ENCODE results near the gene R3HDM4. TPM values are rescaled to one million over a fixed set of nuclear protein-coding genes. Genes with fewer than 3 reads are reported as not detected.

R3HDM4 gene
- total RNA-seq, 1 donor from 2014 or later = 48.8 TPM

DNA sequence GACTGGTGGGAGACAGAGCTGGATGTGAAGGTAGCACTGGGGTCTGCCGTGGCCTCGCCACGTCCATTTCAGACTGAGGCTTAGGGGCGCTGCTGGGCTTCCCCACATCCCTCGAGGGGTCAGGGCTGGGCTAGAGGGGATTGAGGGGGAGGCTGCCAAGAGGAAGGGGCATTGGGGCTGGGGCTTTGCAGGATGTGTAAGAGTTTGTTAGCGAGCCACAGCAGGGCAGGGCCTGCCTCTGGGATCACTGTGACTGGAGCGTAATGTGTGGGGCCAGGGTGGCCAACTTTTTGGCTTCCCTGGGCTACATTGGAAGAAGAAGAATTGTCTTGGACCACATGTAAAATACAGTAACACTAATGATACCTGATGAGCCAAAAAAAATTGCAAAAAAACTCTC, 26.9 kb upstream of the R3HDM4 start:
- no peaks in the 10 kb centered on the region for H3K27me3 Mint-ChIP-seq
- no peaks in the 10 kb centered on the region for H3K9me3 Mint-ChIP-seq
- H3K4me1 Mint-ChIP-seq (ENCODE audit: unreplicated experiment) = peaks cover 22% of the 10 kb centered on the region
- H3K27ac Mint-ChIP-seq = peak overlapping the region; percentile 67
- no peak for DNase-seq (ENCODE audit: extremely low spot score, unreplicated experiment)
- H3K36me3 Mint-ChIP-seq = peaks cover 24% of the 10 kb centered on the region
- H3K4me3 Mint-ChIP-seq = peak overlapping the region; percentile 26
- TF ChIP-seq, protein P1, sequence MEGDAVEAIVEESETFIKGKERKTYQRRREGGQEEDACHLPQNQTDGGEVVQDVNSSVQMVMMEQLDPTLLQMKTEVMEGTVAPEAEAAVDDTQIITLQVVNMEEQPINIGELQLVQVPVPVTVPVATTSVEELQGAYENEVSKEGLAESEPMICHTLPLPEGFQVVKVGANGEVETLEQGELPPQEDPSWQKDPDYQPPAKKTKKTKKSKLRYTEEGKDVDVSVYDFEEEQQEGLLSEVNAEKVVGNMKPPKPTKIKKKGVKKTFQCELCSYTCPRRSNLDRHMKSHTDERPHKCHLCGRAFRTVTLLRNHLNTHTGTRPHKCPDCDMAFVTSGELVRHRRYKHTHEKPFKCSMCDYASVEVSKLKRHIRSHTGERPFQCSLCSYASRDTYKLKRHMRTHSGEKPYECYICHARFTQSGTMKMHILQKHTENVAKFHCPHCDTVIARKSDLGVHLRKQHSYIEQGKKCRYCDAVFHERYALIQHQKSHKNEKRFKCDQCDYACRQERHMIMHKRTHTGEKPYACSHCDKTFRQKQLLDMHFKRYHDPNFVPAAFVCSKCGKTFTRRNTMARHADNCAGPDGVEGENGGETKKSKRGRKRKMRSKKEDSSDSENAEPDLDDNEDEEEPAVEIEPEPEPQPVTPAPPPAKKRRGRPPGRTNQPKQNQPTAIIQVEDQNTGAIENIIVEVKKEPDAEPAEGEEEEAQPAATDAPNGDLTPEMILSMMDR (conservative IDR thresholded peaks at IDR 0.05) = no peak

DNA sequence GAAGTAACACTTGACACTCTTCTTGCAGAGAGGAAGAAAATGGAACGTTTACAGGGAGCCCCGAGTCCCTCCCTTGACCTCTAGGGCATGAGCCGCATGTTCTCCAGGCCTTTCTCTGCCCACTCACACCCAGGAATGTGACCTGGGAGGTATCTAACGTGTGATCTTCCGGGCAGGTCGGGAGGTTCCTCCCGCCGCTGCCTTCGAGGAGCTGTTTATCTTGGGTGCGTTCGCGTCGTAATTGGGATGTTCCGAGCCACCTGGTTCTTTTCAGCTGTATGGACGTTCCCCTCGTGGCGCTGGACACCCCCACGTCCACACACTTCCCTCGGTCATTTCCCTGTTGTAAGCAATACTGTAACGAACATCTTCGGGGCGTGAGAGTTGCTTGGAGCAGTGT, 26.4 kb upstream of the R3HDM4 start:
- peaks cover 24% of the 10 kb centered on the region for H3K36me3 Mint-ChIP-seq

DNA sequence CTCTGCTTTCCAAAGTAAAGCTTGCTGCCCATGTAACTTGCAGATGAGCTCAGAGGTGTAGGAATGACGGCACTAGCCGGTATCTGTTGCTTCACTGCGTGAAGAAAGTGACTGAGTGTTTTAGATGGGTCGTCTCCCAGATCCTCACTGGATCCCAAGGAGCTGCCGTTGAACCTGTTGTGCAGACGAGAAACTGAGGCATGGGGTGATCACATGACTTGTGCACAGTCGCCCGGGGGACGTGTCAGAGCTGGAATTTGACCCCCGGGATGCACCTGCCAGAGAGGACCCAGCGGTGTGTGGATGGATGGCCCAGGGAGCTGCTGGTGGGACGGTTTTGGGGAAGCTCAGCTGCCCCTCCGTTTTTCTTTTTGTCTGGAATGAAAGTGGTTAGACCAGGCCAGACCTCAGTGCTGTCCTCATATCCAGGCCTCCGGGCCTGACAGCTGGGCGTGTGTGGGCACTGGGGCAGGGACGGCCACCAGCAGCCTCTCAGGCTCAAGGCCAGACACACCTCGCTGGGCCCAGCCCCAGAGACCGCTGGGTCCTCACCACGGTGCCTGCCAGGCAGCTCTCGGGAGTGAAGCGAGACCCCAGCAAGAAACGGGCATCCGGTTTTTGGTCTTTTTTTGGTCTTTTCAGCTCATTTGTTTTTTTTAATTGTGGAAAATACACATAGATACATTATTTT, 25.4 kb upstream of the R3HDM4 start:
- H3K4me3 Mint-ChIP-seq = peak overlapping the region; percentile 44
- DNase-seq (ENCODE audit: extremely low spot score, unreplicated experiment) = no peak
- TF ChIP-seq, protein P1 (conservative IDR thresholded peaks at IDR 0.05) = no peak
- no peaks in the 10 kb centered on the region for H3K27me3 Mint-ChIP-seq
- peak overlapping the region; percentile 88 for H3K27ac Mint-ChIP-seq
- H3K36me3 Mint-ChIP-seq = peaks cover 24% of the 10 kb centered on the region
- peaks cover 22% of the 10 kb centered on the region for H3K4me1 Mint-ChIP-seq (ENCODE audit: unreplicated experiment)
- H3K9me3 Mint-ChIP-seq = no peaks in the 10 kb centered on the region

More for the DNA sequence above, 26.4 kb upstream of the R3HDM4 start:
- Mint-ChIP-seq H3K9me3 (no peaks in the 10 kb centered on the region), H3K27ac (peak overlapping the region; percentile 67), H3K4me3 (no peak overlapping the region), H3K4me1 (ENCODE audit: unreplicated experiment) (peaks cover 22% of the 10 kb centered on the region), H3K27me3 (no peaks in the 10 kb centered on the region)
- TF ChIP-seq, protein P1 (conservative IDR thresholded peaks at IDR 0.05) = no peak
- no peak for DNase-seq (ENCODE audit: extremely low spot score, unreplicated experiment)

DNA sequence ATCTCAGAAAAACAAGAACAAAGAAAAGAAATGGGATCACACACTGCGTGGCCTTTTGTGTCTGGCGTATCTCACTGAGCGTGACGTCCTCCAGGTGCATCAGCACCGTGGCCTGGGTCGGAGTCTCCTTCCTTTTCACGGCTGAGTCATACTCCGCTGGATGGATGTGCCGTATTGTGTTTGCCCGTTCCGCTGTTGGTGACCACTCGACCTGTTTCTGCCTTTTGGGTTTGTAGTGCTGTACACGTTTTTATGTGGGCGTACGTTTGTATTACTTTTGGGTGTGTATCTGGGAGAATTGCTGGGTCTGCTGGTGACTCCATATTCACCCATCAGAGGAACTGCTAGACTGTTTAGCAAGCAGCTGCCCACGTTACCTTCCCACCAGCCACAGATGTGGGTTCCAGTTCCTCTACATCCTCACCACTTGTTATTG, 24.3 kb upstream of the R3HDM4 start:
- Mint-ChIP-seq H3K36me3 (peaks cover 24% of the 10 kb centered on the region), H3K9me3 (no peaks in the 10 kb centered on the region), H3K27ac (peak overlapping the region; percentile 40), H3K4me1 (ENCODE audit: unreplicated experiment) (peaks cover 26% of the 10 kb centered on the region), H3K27me3 (no peaks in the 10 kb centered on the region), H3K4me3 (peak overlapping the region; percentile 12)
- no peak for DNase-seq (ENCODE audit: extremely low spot score, unreplicated experiment)
- TF ChIP-seq, protein P1 (conservative IDR thresholded peaks at IDR 0.05) = no peak

DNA sequence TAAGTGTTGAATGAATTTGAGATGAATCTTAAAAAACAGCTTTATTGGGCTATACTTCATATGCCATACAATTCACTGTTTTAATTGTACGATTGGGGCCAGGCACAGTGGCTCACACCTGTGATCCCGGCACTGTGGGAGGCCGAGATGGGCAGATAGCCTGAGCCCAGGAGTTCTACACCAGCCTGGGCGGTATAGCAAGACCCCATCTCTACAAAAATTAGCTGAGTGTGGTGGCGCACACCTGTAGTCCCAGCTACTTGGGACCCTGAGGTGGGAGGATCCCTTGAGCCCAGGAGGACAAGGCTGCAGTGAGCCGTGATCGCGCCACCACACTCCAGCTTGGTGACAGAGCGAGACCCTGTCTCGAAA, 23.1 kb upstream of the R3HDM4 start:
- H3K27me3 Mint-ChIP-seq = no peaks in the 10 kb centered on the region
- no peak overlapping the region for H3K4me3 Mint-ChIP-seq
- no peak overlapping the region for H3K27ac Mint-ChIP-seq
- peaks cover 25% of the 10 kb centered on the region for H3K4me1 Mint-ChIP-seq (ENCODE audit: unreplicated experiment)
- no peaks in the 10 kb centered on the region for H3K9me3 Mint-ChIP-seq
- no peak for DNase-seq (ENCODE audit: extremely low spot score, unreplicated experiment)
- TF ChIP-seq, protein P1 (conservative IDR thresholded peaks at IDR 0.05) = no peak
- peaks cover 20% of the 10 kb centered on the region for H3K36me3 Mint-ChIP-seq
